ENCODE measurements around the gene TTC9C.
A peak's percentile ranks its signal among the peaks of the same experiment; 100 is the strongest.
"Not testable (repeated sequence)": the region's sequence is repeated elsewhere in the genome, so short reads cannot be mapped to it uniquely, and the experiment has no call there.

TTC9C gene

GRCh38 chr11:62737196-62737595 lies 8.9 kb downstream of the TTC9C start:
- FAIRE-seq (no peak), DNase-seq (ENCODE audit: insufficient read length, low spot score) (no peak)
- TF ChIP-seq TAF1 (IDR thresholded peaks at IDR 0.05; ENCODE audit: low read depth, low read length) (no peak), PAX5 (IDR thresholded peaks at IDR 0.05; ENCODE audit: insufficient read depth, low read length, severe bottlenecking) (no peak), POLR2AphosphoS5 (IDR thresholded peaks at IDR 0.05; ENCODE audit: low read depth, low read length) (no peak), POLR2A (IDR thresholded peaks at IDR 0.05; ENCODE audit: low read depth, low read length) (no peak), POU2F2 (IDR thresholded peaks at IDR 0.05; ENCODE audit: low read depth, low read length) (no peak), SPI1 (IDR thresholded peaks at IDR 0.05; ENCODE audit: low read depth, low read length) (no peak)

- DNase-seq (ENCODE audit: insufficient read length, low spot score): no peak
- no peak for FAIRE-seq
- TF ChIP-seq POLR2A (IDR thresholded peaks at IDR 0.05; ENCODE audit: low read depth, low read length) (no peak), POLR2AphosphoS5 (IDR thresholded peaks at IDR 0.05; ENCODE audit: low read depth, low read length) (no peak), SPI1 (IDR thresholded peaks at IDR 0.05; ENCODE audit: low read depth, low read length) (no peak), POU2F2 (IDR thresholded peaks at IDR 0.05; ENCODE audit: low read depth, low read length) (no peak), PAX5 (IDR thresholded peaks at IDR 0.05; ENCODE audit: insufficient read depth, low read length, severe bottlenecking) (no peak)
These were observed 19.3 kb downstream of the TTC9C start for GRCh38 chr11:62747475-62748160.

DNA sequence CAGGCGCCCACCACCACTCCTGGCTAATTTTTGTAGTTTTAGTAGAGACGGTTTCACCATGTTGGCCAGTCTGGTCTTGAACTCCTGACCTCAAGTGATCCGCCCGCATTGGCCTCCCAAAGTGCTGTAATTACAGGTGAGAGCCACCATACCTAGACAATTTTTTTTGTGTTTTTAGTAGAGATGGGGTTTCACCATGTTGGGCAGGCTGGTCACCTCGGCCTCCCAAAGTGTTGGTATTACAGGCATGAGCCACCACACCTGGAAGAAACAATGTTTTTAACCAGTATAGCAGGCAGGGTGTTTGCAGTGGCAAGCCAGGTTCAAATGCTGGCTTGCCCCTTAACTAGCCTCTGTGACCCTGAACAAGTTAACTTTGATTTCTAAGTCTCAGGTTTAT lies 21.6 kb downstream of the TTC9C start:
- DNase-seq (ENCODE audit: insufficient read length, low spot score); FAIRE-seq: not testable (repeated sequence)

GRCh38 chr11:62752177-62752785 lies 24.0 kb downstream of the TTC9C start:
- no peak for TF ChIP-seq SPI1 (IDR thresholded peaks at IDR 0.05; ENCODE audit: low read depth, low read length)
- TF ChIP-seq POLR2A (IDR thresholded peaks at IDR 0.05; ENCODE audit: low read depth, low read length): no peak
- TF ChIP-seq TAF1 (IDR thresholded peaks at IDR 0.05; ENCODE audit: low read depth, low read length): no peak
- no peak for TF ChIP-seq POLR2AphosphoS5 (IDR thresholded peaks at IDR 0.05; ENCODE audit: low read depth, low read length)
- no peak for TF ChIP-seq PAX5 (IDR thresholded peaks at IDR 0.05; ENCODE audit: insufficient read depth, low read length, severe bottlenecking)
- TF ChIP-seq POU2F2 (IDR thresholded peaks at IDR 0.05; ENCODE audit: low read depth, low read length): no peak
- no peak for FAIRE-seq
- DNase-seq (ENCODE audit: insufficient read length, low spot score): no peak

DNA sequence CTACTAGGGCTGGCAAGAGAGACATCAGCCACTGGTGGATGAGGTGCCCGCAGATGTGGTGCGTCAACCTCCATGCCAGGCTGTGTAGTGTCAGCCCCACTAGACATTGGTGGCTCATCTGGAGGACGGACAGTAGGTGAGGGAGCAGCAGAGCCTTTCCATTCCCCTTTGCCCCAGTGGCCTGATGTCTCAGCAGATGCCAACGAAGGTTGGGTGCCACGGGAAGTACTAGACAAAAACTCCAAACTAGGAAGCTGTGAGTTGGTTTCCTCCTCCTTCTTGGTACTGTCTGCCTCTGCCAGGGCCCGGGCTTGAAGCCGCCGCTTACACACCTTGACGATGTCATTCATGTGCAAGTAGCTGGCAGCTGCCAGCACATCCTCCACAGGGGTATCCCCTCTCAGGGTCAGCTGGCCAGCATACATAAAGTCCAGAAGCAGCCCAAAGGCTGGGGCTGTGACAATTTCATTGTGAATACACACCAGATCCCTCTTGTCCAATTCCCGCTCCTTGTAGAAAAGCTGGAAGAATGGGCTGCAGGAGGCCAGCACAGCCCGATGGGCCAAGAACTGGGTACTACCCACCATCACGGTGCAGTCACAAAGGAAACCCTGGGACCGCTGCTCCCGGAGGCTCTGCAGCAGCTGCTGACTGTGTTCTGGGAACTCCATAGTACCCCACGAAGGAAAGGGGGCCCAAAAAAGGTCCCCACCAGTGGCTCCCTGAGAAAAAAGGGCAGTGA lies 24.9 kb downstream of the TTC9C start:
- DNase-seq (ENCODE audit: insufficient read length, low spot score): no peak
- no peak for TF ChIP-seq PAX5 (IDR thresholded peaks at IDR 0.05; ENCODE audit: insufficient read depth, low read length, severe bottlenecking)
- TF ChIP-seq SPI1 (IDR thresholded peaks at IDR 0.05; ENCODE audit: low read depth, low read length): no peak
- TF ChIP-seq POLR2A (IDR thresholded peaks at IDR 0.05; ENCODE audit: low read depth, low read length): no peak
- TF ChIP-seq POU2F2 (IDR thresholded peaks at IDR 0.05; ENCODE audit: low read depth, low read length): no peak
- no peak for TF ChIP-seq TAF1 (IDR thresholded peaks at IDR 0.05; ENCODE audit: low read depth, low read length)
- FAIRE-seq: no peak

DNA sequence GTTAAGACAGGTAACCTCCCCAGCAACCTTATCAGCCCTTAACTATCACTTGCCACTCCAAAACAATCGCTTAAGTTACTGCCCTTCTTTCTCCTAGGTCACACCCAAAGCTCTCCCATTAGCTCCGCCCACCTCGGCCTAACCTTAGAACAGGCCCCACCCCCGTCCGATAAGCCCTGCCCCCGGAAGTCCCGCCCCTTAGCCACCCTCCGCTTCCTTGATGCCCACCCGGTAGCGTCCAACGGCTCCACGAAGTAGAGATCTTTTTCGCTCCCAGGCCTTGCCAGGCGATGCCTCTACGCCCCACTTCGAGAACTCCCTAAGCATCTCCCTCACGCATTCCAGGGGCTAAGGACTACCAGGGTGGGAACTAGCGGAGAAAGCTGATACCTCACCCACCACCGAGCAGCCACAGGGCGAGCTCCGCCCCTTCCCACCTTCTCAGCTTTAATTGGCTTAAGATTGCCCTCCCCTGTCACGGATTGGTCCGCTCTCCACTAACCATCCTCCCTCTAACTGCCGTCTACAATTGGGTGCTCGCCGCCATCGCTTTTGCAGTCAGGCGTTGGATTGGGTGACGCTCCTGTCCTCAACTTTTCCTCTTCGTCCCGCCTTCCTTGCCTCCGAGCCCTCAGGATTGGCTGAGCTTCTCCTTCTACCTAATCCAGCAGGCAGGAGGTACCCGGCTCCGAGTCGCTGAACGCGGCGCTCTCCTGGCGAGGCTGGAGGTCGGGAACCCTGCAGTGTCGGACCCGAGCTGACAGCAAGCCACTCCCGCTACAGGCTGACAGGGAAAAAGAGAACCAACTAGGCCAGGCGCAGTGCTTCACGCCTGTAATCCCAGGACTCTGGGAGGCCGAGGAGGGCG lies 25.7 kb downstream of the TTC9C start, which contains the start of gene ZBTB3:
Gene ZBTB3, minus strand, starts transcription at position 425 of the 868 bp plus-strand sequence. CDS start 496 bp downstream, outside the sequence.
- peak; percentile 87 for DNase-seq (ENCODE audit: insufficient read length, low spot score)
- TF ChIP-seq POLR2A (IDR thresholded peaks at IDR 0.05; ENCODE audit: low read depth, low read length): peak; percentile 95
- TF ChIP-seq POU2F2 (IDR thresholded peaks at IDR 0.05; ENCODE audit: low read depth, low read length): peak; percentile 37; the same call in 1 of the 2 replicates
- TF ChIP-seq SPI1 (IDR thresholded peaks at IDR 0.05; ENCODE audit: low read depth, low read length): no peak
- TF ChIP-seq POLR2AphosphoS5 (IDR thresholded peaks at IDR 0.05; ENCODE audit: low read depth, low read length): peak; percentile 95
- peak; percentile 37; the same call in 1 of the 2 replicates for TF ChIP-seq TAF1 (IDR thresholded peaks at IDR 0.05; ENCODE audit: low read depth, low read length)
- no peak for TF ChIP-seq PAX5 (IDR thresholded peaks at IDR 0.05; ENCODE audit: insufficient read depth, low read length, severe bottlenecking)
- FAIRE-seq: peak; percentile 98

- no peak for FAIRE-seq
- TF ChIP-seq POLR2A (IDR thresholded peaks at IDR 0.05; ENCODE audit: low read depth, low read length): no peak
- no peak for TF ChIP-seq POLR2AphosphoS5 (IDR thresholded peaks at IDR 0.05; ENCODE audit: low read depth, low read length)
- TF ChIP-seq PAX5 (IDR thresholded peaks at IDR 0.05; ENCODE audit: insufficient read depth, low read length, severe bottlenecking): no peak
- TF ChIP-seq TAF1 (IDR thresholded peaks at IDR 0.05; ENCODE audit: low read depth, low read length): no peak
- TF ChIP-seq POU2F2 (IDR thresholded peaks at IDR 0.05; ENCODE audit: low read depth, low read length): no peak
- no peak for TF ChIP-seq SPI1 (IDR thresholded peaks at IDR 0.05; ENCODE audit: low read depth, low read length)
- no peak for DNase-seq (ENCODE audit: insufficient read length, low spot score)
These were observed 26.9 kb downstream of the TTC9C start for GRCh38 chr11:62755086-62755615.

DNA sequence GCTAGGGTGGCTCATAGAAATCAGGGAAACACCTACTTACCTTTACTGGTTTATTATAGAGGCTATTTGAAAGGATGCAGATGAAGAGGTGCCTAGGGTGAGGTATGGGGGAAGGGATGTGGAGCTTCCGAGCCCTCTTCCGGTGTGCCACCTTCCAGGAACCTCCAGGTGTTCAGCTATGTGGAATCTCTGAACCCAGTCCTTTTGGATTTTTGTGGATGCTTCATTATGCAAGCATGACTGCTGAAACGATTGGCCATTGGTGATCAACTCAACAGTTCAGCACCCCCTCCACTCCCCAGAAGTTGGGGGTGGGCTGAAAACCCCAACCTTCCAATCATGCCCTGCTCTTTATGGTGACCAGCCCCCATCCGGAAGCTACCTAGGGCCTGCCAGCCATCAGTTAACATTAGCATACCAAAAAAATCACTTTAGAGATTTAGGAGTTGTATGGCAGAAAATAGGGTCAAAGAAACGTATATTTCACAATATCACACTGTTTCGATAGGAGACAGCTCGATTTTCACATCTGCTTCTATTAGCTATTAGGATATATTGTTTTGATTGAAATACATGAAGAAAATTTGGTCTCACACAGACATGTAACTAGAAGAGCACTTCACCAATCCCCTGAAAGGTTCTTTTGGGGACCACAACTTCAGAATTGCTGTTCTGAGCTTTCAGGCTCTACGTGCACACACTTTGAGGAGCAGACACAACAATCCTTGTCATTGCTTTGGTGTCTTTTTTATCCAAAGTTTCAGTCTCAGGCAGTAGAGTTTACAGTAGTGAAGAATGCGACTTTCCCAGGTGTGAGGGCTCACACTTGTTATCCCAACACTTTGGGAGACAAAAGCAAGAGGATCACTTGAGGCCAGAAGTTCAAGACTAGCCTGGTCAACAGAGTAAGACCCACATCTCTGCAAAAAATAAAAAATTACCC lies 29.8 kb downstream of the TTC9C start:
- no peak for TF ChIP-seq TAF1 (IDR thresholded peaks at IDR 0.05; ENCODE audit: low read depth, low read length)
- no peak for TF ChIP-seq POLR2A (IDR thresholded peaks at IDR 0.05; ENCODE audit: low read depth, low read length)
- no peak for TF ChIP-seq POLR2AphosphoS5 (IDR thresholded peaks at IDR 0.05; ENCODE audit: low read depth, low read length)
- no peak for TF ChIP-seq POU2F2 (IDR thresholded peaks at IDR 0.05; ENCODE audit: low read depth, low read length)
- no peak for TF ChIP-seq PAX5 (IDR thresholded peaks at IDR 0.05; ENCODE audit: insufficient read depth, low read length, severe bottlenecking)
- TF ChIP-seq SPI1 (IDR thresholded peaks at IDR 0.05; ENCODE audit: low read depth, low read length): no peak
- FAIRE-seq (no peak), DNase-seq (ENCODE audit: insufficient read length, low spot score) (no peak)

DNA sequence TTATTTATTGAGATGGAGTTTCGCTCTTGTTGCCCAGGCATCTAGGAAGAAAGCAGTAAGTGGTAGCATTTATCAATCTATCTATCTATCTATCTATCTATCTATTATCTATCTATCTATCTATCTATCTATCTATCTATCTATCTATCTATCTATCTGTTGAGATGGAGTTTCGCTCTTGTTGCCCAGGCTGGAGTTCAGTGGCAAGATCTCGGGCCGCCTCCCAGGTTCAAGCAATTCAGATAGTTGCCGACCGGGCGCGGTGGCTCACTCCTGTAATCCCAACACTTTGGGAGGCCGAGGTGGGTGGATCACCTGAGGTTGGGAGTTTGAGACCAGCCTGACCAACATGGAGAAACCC lies 32.6 kb downstream of the TTC9C start:
- FAIRE-seq: not testable (repeated sequence)

More for the DNA sequence above, 32.6 kb downstream of the TTC9C start:
- DNase-seq (ENCODE audit: insufficient read length, low spot score): not testable (repeated sequence)
